Fibroblast of the conjunctiva (primary cell): ENCODE measurements around the gene ASPSCR1.

Experiments
- DNase-seq: peaks from one replicate; pipeline ENCODE4 v3.0.0-alpha.2; 2010; ENCODE audit warnings: low read depth

Gene ASPSCR1

GRCh38 chr17:82013341-82013740 lies 35.9 kb downstream of the ASPSCR1 start:
- no peak for DNase-seq

GRCh38 chr17:82013772-82014321 lies 36.4 kb downstream of the ASPSCR1 start:
- no peak for DNase-seq

DNA sequence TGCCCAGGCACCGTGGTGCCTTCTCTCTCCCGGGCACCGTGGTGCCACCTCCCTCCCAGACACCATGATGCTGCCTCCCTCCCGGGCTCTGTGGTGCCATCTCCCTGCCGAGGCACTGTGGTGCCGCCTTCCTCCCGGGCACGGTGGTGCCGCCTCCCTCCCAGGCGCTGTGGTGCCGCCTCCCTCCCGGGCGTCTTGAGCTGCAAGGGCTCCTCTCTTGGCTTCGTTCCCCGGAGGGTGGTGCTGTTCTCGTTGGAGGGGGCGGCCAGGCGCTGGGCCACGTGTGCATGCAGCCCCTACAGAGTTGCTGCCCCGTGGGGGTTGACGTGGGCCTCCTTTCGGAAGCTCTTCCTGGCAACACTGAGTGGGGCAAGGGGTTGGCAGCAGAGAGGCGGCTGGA lies 37.0 kb downstream of the ASPSCR1 start:
- DNase-seq: no peak

DNA sequence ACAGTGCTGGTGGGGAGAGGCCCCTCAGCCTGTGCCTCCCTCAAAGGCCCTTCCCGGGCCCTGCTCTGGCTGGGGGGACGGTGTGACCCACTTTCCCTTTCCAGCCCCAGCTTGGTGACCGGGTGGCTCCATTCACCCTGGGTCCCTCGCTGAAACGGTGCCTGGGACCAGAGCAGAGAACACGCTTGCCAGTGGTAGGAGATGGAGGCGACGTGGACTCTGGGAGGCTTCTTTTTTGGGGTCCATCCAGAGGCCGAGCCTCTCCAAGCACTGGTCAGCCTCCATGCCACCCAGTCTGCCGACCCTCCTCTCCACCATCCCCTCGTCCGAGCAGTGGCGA lies 37.5 kb downstream of the ASPSCR1 start:
- DNase-seq: no peak

GRCh38 chr17:82015311-82015971 lies 38.0 kb downstream of the ASPSCR1 start:
- DNase-seq: no peak

- no peak for DNase-seq
Observed at GRCh38 chr17:82016061-82016874, 38.8 kb downstream of the ASPSCR1 start.

DNA sequence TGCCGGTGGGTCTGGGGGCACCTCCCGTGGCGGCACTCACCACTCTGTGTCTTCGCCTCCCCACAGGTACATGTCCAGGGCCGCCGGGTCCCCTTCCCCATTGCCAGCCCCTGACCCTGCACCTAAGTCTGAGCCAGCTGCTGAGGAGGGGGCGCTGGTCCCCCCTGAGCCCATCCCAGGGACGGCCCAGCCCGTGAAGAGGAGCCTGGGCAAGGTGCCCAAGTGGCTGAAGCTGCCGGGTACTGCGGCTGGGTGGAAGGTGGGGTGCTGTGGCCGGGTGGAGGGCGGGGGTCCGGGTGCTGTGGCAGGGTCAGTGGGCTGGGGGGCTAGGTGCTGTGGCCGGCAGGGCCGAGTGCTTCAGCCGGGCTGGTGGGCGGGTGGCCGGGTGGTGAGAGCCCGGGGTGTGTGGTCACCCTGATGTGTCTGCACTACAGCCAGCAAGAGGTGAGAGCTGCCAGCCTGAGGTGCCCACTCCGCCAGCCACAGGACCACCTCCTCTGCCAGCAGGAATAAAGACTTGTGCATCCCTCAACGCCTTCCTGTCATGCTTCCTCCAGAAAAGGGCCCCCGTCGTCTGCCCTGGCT lies 39.5 kb downstream of the ASPSCR1 start:
- no peak for DNase-seq

- no peak for DNase-seq
Observed at GRCh38 chr17:82017612-82018151, 40.3 kb downstream of the ASPSCR1 start.

DNA sequence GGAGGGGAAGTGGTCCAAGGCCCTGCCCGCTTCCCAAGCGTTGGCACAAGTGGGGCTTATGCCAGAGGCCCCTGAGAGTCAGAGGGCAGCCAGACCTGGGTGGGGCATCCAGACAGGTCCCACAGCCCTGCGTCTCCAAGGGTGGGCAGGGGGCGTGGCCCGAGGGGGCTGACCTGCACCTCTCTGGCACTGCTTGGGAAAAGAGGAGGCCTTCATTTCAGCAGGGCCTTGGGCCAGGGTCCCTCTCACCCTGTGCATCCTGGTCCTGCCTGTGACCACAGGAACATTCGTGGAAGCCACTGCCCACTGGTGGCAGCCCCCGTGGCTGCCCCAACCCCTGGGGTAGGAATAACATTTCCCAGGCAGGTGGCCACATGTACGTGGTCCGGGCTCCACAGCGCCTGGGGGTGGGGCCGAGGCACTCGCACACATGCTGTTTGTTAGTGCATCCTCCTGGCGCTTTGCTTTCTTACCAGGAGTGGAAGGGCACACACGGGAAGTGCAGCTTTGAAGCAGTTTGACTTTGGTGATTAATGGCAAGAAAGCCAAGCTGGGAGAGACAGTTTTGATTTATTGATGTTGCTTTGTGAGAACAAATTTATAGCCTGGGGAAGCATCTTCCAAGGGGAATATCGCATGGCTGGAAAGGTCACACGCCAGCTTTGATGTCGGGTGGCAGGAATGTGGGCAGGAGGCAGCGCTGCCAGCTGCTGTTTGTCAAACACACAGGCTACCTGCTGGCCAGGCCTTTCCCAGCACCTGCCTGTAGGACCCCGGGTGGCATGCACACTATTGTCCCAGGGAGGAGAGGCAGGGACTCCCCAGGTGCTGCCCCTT lies 40.9 kb downstream of the ASPSCR1 start:
- no peak for DNase-seq

DNA sequence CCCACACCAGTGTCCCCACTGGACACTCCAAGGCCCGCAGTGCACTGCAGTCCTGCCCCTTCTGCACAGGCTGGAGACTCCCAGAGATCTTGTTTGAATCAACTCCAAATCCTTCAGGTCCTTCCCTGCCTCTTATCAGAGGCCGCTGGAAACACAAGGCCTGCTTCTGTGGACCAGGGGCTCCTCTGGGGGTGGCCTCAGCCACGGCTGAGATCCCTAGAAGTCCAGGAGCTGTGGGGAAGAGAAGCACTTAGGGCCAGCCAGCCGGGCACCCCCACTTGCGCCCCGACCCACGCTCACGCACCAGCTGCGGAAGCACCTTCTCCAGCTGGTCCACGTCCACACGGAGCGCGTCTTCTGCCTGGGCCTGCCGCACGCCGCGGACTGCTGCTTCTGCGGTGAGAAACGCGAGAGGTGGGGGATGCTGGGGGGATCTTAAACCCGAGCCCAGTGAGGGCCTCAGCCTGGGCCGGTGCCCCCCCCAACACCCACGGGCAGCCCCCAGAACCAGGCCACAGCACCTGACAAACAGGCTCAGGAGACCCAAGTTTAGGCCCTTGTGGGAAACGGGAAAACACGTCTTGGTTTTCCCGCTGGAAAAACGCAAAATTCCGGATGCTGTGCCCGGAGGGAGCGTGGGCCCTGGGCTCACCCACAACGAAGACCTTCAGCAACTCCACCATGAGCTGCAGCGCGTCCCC lies 41.7 kb downstream of the ASPSCR1 start:
- no peak for DNase-seq

DNA sequence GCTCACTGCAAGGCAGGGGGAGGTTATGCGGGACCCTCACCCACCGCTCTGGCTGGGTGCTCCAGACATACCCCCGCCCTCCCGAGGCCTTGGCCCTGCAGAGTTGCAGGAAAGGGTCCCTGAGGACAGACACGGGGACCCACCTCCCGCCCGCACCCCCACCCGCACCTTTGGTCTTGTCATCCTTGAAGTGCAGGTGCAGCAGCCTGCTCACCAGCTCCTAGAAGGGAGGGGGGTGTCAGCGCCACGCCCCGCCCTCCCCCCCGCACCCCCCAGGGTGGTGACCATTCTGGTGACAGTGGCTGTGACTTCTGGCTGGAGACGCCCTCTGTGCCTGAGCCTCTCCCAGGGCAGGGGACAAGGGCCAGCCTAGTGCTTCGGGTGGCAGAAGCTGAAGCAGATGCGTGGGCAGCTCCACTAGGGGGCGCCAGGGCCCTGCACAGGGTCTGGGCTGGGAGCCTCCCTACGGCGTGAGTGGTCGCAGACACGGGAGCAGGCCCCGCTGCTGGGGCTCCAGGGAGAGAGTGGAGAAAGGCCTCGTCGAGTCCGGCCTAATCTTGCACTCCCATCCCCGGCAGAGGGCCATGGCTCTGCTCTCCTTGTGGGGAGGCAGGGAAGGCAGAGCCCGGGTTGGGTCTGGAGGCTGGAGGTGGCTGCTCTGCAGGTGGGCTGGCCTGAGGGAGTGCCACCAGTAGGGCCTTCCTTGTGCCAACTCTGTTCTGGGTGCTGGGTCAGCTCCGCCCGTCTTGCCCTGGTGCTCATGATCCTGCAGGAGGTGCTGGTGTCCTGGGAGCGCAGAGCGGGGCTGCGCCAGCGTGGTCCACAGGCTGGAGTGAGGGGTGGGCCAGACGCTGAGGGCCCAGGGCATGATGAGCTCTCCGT lies 42.5 kb downstream of the ASPSCR1 start:
- no peak for DNase-seq

DNA sequence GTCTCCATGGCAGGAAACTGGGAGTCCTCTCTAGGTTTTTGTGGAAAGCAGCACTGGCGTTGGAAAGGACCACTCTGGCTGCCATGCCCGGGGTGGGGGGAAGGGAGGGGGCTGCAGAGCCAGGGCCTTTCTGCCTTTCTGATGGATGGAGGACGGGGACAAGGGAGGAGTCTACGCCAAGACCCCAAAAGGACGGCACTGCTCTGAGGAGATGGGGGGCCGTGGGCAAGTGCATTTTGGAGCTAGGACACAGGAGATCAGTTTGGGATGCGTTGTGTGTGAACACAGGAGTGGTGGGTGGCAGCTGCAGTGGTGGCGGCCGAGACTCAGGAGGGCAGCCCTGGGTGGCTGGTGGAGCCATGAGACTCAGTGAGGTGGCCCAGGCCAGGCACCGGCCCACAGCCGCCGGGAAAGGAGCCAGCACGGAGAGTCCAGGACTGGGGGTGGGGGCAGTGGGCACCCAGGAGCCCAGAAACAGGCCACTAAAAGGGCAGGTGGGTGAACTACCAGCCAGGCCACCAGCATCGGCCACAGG lies 43.2 kb downstream of the ASPSCR1 start:
- DNase-seq: no peak

GRCh38 chr17:82021107-82021899 lies 43.9 kb downstream of the ASPSCR1 start:
- DNase-seq: peak; percentile 63

GRCh38 chr17:82021900-82022309 lies 44.5 kb downstream of the ASPSCR1 start:
- DNase-seq: no peak

DNA sequence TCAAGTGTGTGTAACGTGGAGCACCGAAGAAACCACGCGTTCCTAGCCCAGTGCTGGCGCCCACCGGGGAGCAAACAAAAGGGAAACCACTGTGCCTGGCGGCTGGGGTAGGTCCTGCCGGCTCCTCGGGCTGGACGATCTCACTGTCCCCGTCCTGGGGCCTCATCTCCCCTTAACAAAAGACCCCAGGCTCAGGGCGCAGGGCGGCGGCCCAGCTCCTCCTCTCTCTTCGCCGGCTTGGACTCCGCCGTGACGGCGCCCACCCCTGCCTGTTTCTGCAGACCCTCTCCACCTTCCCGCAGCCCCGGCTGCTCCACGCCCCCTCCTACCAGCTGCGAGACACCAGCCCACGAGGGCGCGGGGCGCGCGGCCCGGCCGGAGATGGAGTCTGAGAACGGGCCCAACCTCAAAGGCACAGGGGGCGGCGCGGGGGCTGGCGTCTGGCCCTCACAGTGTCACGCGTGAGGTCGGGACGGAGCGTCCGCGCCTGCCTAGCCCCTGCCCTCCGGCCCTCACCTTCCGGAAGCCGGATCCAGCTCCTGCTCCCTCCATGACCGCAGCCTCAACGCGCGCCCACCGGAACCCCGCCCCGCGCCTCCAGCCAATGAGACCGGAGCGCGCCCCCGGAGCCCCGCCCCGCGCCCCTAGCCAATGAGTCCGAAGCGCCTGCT lies 45.0 kb downstream of the ASPSCR1 start, which contains the start of gene CENPX:
Gene CENPX, minus strand, starts transcription at position 569 of the 671 bp plus-strand sequence. Its CDS starts 17 bp downstream, at position 552.
- no peak for DNase-seq

GRCh38 chr17:82022981-82023446 lies 45.6 kb downstream of the ASPSCR1 start, which contains the start of gene LRRC45:
Gene LRRC45 (plus strand): TSS chr17:82023305. CDS start chr17:82023644, 339 bp downstream.
- peak; percentile 99 for DNase-seq

GRCh38 chr17:82023447-82024241 lies 46.2 kb downstream of the ASPSCR1 start:
- no peak for DNase-seq
